ENCODE data around the gene FETUB.

DNA sequence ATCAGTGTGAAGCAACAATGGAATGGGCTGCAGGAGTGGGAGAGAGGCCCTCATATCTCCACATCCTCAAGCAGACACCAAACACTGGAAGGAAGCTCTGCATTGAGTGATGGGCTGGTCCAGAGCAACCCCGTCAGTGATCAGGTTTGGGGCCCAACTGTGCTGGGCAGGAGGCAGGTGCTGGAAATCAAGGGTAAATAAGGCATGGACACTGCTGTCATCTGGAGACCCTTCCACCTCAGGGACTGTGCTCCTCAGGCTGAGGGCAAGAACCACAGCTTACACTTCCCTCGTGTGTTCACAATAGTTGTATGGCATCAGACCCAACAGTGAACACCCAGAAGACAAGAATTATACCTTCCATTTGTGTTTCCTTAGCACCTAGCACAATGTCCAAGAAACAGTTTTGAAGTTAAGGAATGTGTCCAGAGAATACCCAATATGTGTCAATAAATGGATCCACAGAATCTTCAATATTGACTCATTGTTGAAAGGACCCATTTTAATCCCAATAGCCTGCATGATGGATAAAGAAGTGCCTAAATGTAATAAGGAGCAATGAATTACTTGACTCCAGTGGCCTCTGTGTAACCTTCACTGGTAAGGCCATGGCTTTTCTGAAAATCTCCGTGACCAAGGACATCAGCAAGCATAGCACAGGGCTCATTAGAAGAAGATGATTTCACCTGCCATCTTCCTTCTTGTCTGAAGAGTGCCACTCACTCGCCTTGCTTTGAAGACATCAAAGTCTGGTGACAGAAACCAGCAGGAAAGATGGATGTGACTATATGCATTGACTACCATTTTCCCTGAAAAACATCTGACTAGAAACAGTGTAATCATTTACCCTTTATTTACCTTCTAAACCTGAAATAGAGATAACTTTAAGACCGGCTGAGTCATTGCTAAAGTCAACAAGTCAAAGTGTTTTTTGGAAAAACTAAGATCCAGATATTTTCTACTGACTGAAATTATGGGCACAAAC is 34.3 kb upstream of the FETUB start:
- TF ChIP-seq, protein P1, sequence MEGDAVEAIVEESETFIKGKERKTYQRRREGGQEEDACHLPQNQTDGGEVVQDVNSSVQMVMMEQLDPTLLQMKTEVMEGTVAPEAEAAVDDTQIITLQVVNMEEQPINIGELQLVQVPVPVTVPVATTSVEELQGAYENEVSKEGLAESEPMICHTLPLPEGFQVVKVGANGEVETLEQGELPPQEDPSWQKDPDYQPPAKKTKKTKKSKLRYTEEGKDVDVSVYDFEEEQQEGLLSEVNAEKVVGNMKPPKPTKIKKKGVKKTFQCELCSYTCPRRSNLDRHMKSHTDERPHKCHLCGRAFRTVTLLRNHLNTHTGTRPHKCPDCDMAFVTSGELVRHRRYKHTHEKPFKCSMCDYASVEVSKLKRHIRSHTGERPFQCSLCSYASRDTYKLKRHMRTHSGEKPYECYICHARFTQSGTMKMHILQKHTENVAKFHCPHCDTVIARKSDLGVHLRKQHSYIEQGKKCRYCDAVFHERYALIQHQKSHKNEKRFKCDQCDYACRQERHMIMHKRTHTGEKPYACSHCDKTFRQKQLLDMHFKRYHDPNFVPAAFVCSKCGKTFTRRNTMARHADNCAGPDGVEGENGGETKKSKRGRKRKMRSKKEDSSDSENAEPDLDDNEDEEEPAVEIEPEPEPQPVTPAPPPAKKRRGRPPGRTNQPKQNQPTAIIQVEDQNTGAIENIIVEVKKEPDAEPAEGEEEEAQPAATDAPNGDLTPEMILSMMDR (IDR thresholded peaks at IDR 0.05) = no peak
- no peak for TF ChIP-seq ZFX (IDR thresholded peaks at IDR 0.05; ENCODE audit: borderline replicate concordance)
